HCT116 (cell line): Measurements from ENCODE around the gene S100A7. TPM values are rescaled to one million over a fixed set of nuclear protein-coding genes. Genes with fewer than 3 reads are reported as not detected.

Experiments
- ATAC-seq: fragments of 200-7000 bp; cut with Tn5 transposase; 2 replicates; pipeline ENCODE4 v1.9.1; 2020; ENCODE audit warnings: mild to moderate bottlenecking, moderate library complexity
- BruUV-seq: library from RNA; stranded (reverse); fragments of 400-500 nt; replicated peaks from 2 replicates; lab custom pipeline; 2021; lab: Mats Ljungman, UMichigan
- CTCF ChIA-PET: fragments of 300-600 bp; sonication (Branson Sonifier 250); formaldehyde crosslinking; loops from one replicate; lab custom pipeline; 2021; ENCODE audit warnings: antibody characterized with exemption; lab: Charles Lee
- POLR2A ChIA-PET: fragments of 300-600, 350-600 bp; sonication (Branson Sonifier 250); formaldehyde crosslinking; loops from one replicate; lab custom pipeline; 2021; ENCODE audit warnings: antibody characterized with exemption; lab: Charles Lee
- RAD21 ChIA-PET, 2 experiments: fragments of 300-600 bp; sonication (Branson Sonifier 250); formaldehyde crosslinking; loops; one replicate each; lab custom pipeline; 2023; ENCODE audit warnings: low total read pairs in 2 of 2; ENCODE audit not compliant: uncharacterized antibody in 2 of 2, unreplicated experiment in 2 of 2, low non-redundant PET in 1 of 2; lab: Charles Lee
- DNase-seq: peaks from one replicate; pipeline ENCODE4 v3.0.0-alpha.2; 2010; ENCODE audit warnings: low read depth, low spot score
- H2AFZ ChIP-seq: fragments of 200-600 bp; shearing (Covaris generic), sonication (generic); 2 replicates; pipeline ENCODE4 v1.6.1; 2017; ENCODE audit warnings: low read depth, mixed run types, mixed read lengths, antibody characterized with exemption, low read length; ENCODE audit not compliant: poor library complexity, severe bottlenecking
- H3K27ac ChIP-seq: 2 replicates; pipeline ENCODE4 v1.5.1; 2012; ENCODE audit warnings: low read depth, low read length
- H3K27me3 ChIP-seq: fragments of 200-600 bp; sonication (generic); 2 replicates; pipeline ENCODE4 v1.6.1; 2016; ENCODE audit warnings: mixed run types, low read length, mixed read lengths; ENCODE audit not compliant: insufficient read depth
- H3K36me3 ChIP-seq, 2 experiments: fragments of 200-500 bp in 1 of 2; fragments of 200-600 bp in 1 of 2; sonication (Bioruptor generic) in 1 of 2; sonication (generic) in 1 of 2; 2 replicates each; pipeline versions ENCODE4 v1.5.1 to v1.6.1; 2014 to 2016; ENCODE audit warnings: low read length in 2 of 2, inconsistent platforms in 1 of 2, mixed read lengths in 1 of 2, mixed run types in 1 of 2; ENCODE audit not compliant: insufficient read depth in 2 of 2, control insufficient read depth in 1 of 2
- H3K4me1 ChIP-seq, 2 experiments: fragments of 200-600 bp in 1 of 2; sonication (generic) in 1 of 2; 2 replicates each; pipeline versions ENCODE4 v1.5.1 to v1.6.1; 2012 to 2017; ENCODE audit warnings: low read length in 2 of 2, inconsistent platforms in 1 of 2, mild to moderate bottlenecking in 1 of 2, mixed read lengths in 1 of 2, mixed run types in 1 of 2, moderate library complexity in 1 of 2; ENCODE audit not compliant: insufficient read depth in 2 of 2, control insufficient read depth in 1 of 2
- H3K4me2 ChIP-seq: fragments of 200-600 bp; sonication (generic); 2 replicates; pipeline ENCODE4 v1.6.1; 2017; ENCODE audit warnings: mixed run types, low read length, mixed read lengths
- H3K4me3 ChIP-seq, 2 experiments: fragments of 200-600 bp in 1 of 2; sonication (generic) in 1 of 2; replicated peaks in 1 of 2; 2 replicates each; pipeline ENCODE4 v1.5.1; 2011 to 2016; ENCODE audit warnings: low read length in 2 of 2, control low read depth in 1 of 2, low read depth in 1 of 2, mild to moderate bottlenecking in 1 of 2, mixed read lengths in 1 of 2, mixed run types in 1 of 2
- H3K79me2 ChIP-seq: fragments of 200-600 bp; sonication (generic); 2 replicates; pipeline ENCODE4 v1.6.1; 2017; ENCODE audit warnings: mild to moderate bottlenecking, mixed run types, low read length, moderate library complexity, mixed read lengths; ENCODE audit not compliant: insufficient read depth
- H3K9ac ChIP-seq: fragments of 200-600 bp; sonication (generic); 2 replicates; pipeline ENCODE4 v1.6.1; 2016; ENCODE audit warnings: low read length, mixed read lengths
- H3K9me2 ChIP-seq: fragments of 200-600 bp; sonication (generic), shearing (Covaris generic); 2 replicates; pipeline ENCODE4 v1.6.1; 2017; ENCODE audit warnings: mixed run types, mild to moderate bottlenecking, moderate library complexity; ENCODE audit not compliant: insufficient read depth
- H3K9me3 ChIP-seq, 2 experiments: fragments of 200-500 bp in 1 of 2; fragments of 200-600 bp in 1 of 2; sonication (Bioruptor generic) in 1 of 2; sonication (generic) in 1 of 2; 2 replicates each; pipeline ENCODE4 v1.6.1; 2014 to 2017; ENCODE audit warnings: low read length in 2 of 2, mixed read lengths in 2 of 2, inconsistent platforms in 1 of 2, low read depth in 1 of 2, mild to moderate bottlenecking in 1 of 2, mixed run types in 1 of 2, moderate library complexity in 1 of 2; ENCODE audit not compliant: control insufficient read depth in 1 of 2, insufficient read depth in 1 of 2
- H4K20me1 ChIP-seq: fragments of 200-600 bp; sonication (generic), shearing (Covaris generic); 2 replicates; pipeline ENCODE4 v1.6.1; 2017; ENCODE audit warnings: mixed run types, mild to moderate bottlenecking, moderate library complexity; ENCODE audit not compliant: insufficient read depth
- CBX3 ChIP-seq: IDR thresholded peaks from 2 replicates; pipeline ENCODE4 v1.6.1; 2012; ENCODE audit warnings: low read depth
- ELF1 ChIP-seq: IDR thresholded peaks from 2 replicates; pipeline ENCODE4 v1.6.1; 2012; ENCODE audit warnings: low read depth, borderline replicate concordance
- EZH2 ChIP-seq: fragments of 200-600 bp; sonication (generic); IDR thresholded peaks from 2 replicates; pipeline ENCODE4 v1.6.1; 2017; ENCODE audit warnings: antibody characterized with exemption, mixed run types
- EZH2phosphoT487 ChIP-seq: fragments of 200-600 bp; IDR thresholded peaks from 2 replicates; pipeline ENCODE4 v1.6.1; 2018; ENCODE audit warnings: antibody characterized with exemption, borderline replicate concordance
- FOSL1 ChIP-seq: IDR thresholded peaks from 2 replicates; pipeline ENCODE4 v1.6.1; 2012; ENCODE audit warnings: low read depth
- POLR2A ChIP-seq: IDR thresholded peaks from 2 replicates; pipeline ENCODE4 v1.7.0; 2011; ENCODE audit warnings: borderline replicate concordance; ENCODE audit not compliant: insufficient read depth, insufficient read length; ENCODE audit errors: extremely low read depth
- POLR2AphosphoS5 ChIP-seq: IDR thresholded peaks from 2 replicates; pipeline ENCODE4 v1.6.1; 2011; ENCODE audit warnings: mild to moderate bottlenecking, low read depth, low read length, moderate library complexity
- SIN3A ChIP-seq: IDR thresholded peaks from 2 replicates; pipeline ENCODE4 v1.6.1; 2012; ENCODE audit warnings: low read depth
- SP1 ChIP-seq: IDR thresholded peaks from 2 replicates; pipeline ENCODE4 v1.6.1; 2012; ENCODE audit warnings: low read depth
- TCF7L2 ChIP-seq: IDR thresholded peaks from 2 replicates; pipeline ENCODE4 v1.7.0; 2011; ENCODE audit warnings: borderline replicate concordance, inconsistent platforms; ENCODE audit not compliant: insufficient read depth, insufficient read length; ENCODE audit errors: extremely low read depth
- YY1 ChIP-seq: IDR thresholded peaks from 2 replicates; pipeline ENCODE4 v1.6.1; 2011; ENCODE audit warnings: low read length, low read depth, moderate library complexity, mild to moderate bottlenecking; ENCODE audit not compliant: insufficient replicate concordance; ENCODE audit errors: extremely low read depth
- ZFX ChIP-seq: fragments of 450-650 bp; IDR thresholded peaks from 2 replicates; pipeline ENCODE4 v1.6.1; 2017
- ZNF274 ChIP-seq: fragments of 200-500 bp; sonication (Bioruptor generic); IDR thresholded peaks from 2 replicates; pipeline ENCODE4 v1.6.1; 2014; ENCODE audit warnings: mild to moderate bottlenecking, low read depth, low read length, inconsistent platforms
- intact Hi-C: fragments of 100-400 bp; cut with micrococcal nuclease; formaldehyde crosslinking; loops from 2 replicates; pipeline ENCODE4 v1.10.0; 2022
- total RNA-seq: library from RNA; stranded (reverse); gene quantifications from one replicate; pipeline ENCODE4 v1.2.1, GENCODE V29; 2021; ENCODE audit not compliant: unreplicated experiment
- TF ChIP-seq, protein P1 (sequence below), 3 experiments: fragments of 200-600 bp in 1 of 3; sonication (generic) in 1 of 3; IDR thresholded peaks in 2 of 3; conservative IDR thresholded peaks in 1 of 3; 2 replicates each; pipeline ENCODE4 v1.5.1; 2012 to 2017; ENCODE audit warnings: low read depth in 2 of 3, low read length in 2 of 3, antibody characterized with exemption in 1 of 3, borderline replicate concordance in 1 of 3, control low read depth in 1 of 3, mild to moderate bottlenecking in 1 of 3, mixed read lengths in 1 of 3, mixed run types in 1 of 3, moderate library complexity in 1 of 3; ENCODE audit not compliant: insufficient read depth in 1 of 3
- TF ChIP-seq, protein P2 (sequence below): IDR thresholded peaks from 2 replicates; pipeline ENCODE4 v1.6.1; 2012

S100A7 gene
- total RNA-seq, 1 experiment from 2014 or later, result not detected

DNA sequence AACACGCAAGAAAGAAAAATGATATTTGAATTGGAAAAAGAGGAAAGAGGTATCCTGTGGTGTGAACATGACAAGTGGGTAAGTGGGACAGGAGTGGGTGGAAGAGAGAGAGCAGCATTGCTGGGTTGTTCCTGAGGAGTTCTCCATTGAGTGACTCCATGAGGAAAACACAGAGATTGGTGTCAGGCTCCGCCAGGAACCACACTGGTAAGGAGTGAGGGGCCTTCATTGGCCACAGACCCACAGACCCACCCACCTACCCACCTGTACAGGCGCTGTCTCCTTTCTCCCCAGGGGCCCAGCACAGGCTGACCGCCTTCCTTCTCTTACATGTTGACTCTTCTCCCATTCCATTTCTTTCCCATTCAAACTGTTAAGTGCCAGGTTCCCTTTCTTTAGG is 23.2 kb downstream of the S100A7 start:
- H3K27ac ChIP-seq, result no peak overlapping the region
- no peak overlapping the region for H2AFZ ChIP-seq
- RAD21 ChIA-PET, result no interaction called here
- no TSS peak for BruUV-seq
- no peak for ATAC-seq
- no peak overlapping the region for H3K9ac ChIP-seq
- peaks cover 83% of the 10 kb centered on the region for H3K27me3 ChIP-seq
- H3K4me1 ChIP-seq, result no peaks in the 10 kb centered on the region
- no peak overlapping the region for H3K4me2 ChIP-seq
- POLR2A ChIA-PET, result no interaction called here
- CTCF ChIA-PET, result no interaction called here
- no peak overlapping the region for H3K4me3 ChIP-seq
- no peak for DNase-seq
- no peaks in the 10 kb centered on the region for H4K20me1 ChIP-seq
- H3K79me2 ChIP-seq, result no peaks in the 10 kb centered on the region
- no peak for TF ChIP-seq SP1
- TF ChIP-seq ZFX, result no peak
- TF ChIP-seq ELF1, result no peak
- TF ChIP-seq ZNF274, result no peak
- no peaks in the 10 kb centered on the region for H3K36me3 ChIP-seq
- H3K9me3 ChIP-seq, result no peaks in the 10 kb centered on the region
- intact Hi-C loops, result no loop called here
- no peaks in the 10 kb centered on the region for H3K9me2 ChIP-seq

DNA sequence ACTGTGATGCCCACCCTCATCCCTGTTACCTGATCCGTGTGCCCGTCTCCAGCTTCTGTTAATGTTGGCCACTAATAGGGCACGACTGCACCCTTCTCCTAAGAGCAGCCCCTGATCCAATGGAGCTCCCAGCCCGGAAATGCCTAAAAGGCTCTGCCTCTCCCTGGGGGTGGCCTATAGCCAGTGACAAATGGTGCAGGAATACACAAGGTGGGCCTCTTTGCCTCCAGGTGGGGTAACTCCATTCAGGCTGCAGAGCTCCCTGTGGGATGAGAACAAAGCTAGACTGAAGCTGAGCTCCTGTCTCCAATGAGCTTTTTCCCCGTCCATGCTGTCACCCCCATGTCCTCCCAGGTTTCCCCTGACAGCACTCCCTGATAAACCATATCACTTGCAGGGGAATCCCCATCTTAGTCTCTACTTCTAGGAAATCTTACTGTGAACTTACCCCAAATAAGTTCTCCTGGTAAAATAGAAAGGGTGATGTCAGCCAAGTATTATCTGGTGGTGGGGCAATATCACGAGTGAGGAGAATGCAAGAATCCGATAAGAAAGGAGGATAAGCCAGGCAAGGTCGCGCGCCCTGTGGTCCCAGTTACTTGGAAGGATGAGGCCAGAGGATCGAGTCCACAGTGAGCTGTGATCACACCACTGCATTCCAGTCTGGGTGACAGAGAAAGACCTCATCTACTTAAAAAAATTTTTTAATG is 25.6 kb downstream of the S100A7 start:
- H3K4me1 ChIP-seq, result no peaks in the 10 kb centered on the region
- intact Hi-C loops, result no loop called here
- H4K20me1 ChIP-seq, result no peaks in the 10 kb centered on the region
- no peak overlapping the region for H3K4me3 ChIP-seq
- TF ChIP-seq ELF1, result no peak
- no peak for TF ChIP-seq CBX3
- TF ChIP-seq ZFX, result no peak
- no peak for TF ChIP-seq SIN3A
- no peak for TF ChIP-seq YY1
- TF ChIP-seq, protein P1, sequence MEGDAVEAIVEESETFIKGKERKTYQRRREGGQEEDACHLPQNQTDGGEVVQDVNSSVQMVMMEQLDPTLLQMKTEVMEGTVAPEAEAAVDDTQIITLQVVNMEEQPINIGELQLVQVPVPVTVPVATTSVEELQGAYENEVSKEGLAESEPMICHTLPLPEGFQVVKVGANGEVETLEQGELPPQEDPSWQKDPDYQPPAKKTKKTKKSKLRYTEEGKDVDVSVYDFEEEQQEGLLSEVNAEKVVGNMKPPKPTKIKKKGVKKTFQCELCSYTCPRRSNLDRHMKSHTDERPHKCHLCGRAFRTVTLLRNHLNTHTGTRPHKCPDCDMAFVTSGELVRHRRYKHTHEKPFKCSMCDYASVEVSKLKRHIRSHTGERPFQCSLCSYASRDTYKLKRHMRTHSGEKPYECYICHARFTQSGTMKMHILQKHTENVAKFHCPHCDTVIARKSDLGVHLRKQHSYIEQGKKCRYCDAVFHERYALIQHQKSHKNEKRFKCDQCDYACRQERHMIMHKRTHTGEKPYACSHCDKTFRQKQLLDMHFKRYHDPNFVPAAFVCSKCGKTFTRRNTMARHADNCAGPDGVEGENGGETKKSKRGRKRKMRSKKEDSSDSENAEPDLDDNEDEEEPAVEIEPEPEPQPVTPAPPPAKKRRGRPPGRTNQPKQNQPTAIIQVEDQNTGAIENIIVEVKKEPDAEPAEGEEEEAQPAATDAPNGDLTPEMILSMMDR (IDR thresholded peaks at IDR 0.05 in 2 of 3, conservative IDR thresholded peaks at IDR 0.05 in 1 of 3; ENCODE audit: borderline replicate concordance in 1 of 3, insufficient read depth in 1 of 3, low read depth in 2 of 3, low read length in 2 of 3), result no peak
- TF ChIP-seq POLR2AphosphoS5, result no peak
- TF ChIP-seq, protein P2, sequence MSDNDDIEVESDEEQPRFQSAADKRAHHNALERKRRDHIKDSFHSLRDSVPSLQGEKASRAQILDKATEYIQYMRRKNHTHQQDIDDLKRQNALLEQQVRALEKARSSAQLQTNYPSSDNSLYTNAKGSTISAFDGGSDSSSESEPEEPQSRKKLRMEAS, result no peak
- TF ChIP-seq POLR2A, result no peak
- no peak for TF ChIP-seq EZH2phosphoT487
- TF ChIP-seq ZNF274, result no peak
- no peak for TF ChIP-seq FOSL1
- no peak for TF ChIP-seq TCF7L2
- TF ChIP-seq EZH2, result no peak
- no peak for ATAC-seq
- H3K27ac ChIP-seq, result no peak overlapping the region
- no TSS peak for BruUV-seq
- ChIA-PET CTCF (no interaction called here), RAD21 (no interaction called here), POLR2A (no interaction called here)
- no peak overlapping the region for H3K4me2 ChIP-seq
- no peaks in the 10 kb centered on the region for H3K36me3 ChIP-seq
- H3K27me3 ChIP-seq, result peaks cover 92% of the 10 kb centered on the region
- no peaks in the 10 kb centered on the region for H3K79me2 ChIP-seq
- no peaks in the 10 kb centered on the region for H3K9me2 ChIP-seq
- no peak for DNase-seq
- no peak overlapping the region for H2AFZ ChIP-seq
- no peaks in the 10 kb centered on the region for H3K9me3 ChIP-seq
- no peak overlapping the region for H3K9ac ChIP-seq
